Measurements from ENCODE around the gene IRAG1. TPM values are rescaled to one million over a fixed set of nuclear protein-coding genes. Genes with fewer than 3 reads are reported as not detected.

IRAG1 gene
- total RNA-seq, 1 experiment from 2014 or later = 0.21 TPM

GRCh38 chr11:10728154-10728553 lies 34.6 kb upstream of the IRAG1 start:
- ChIA-PET CTCF (interaction anchor here (0.7 to 1.4 kb wide), 4 partner anchors 82 to 322 kb away, joined by 3 to 10 read pairs (median 3); no protein-coding TSS in a partner anchor), POLR2A (interaction anchor here (0.6 kb wide), 1 partner anchor 73 kb away, joined by 5 read pairs; no protein-coding TSS in a partner anchor)
- intact Hi-C loops (cut with micrococcal nuclease; ENCODE audit: unreplicated experiment) = no loop called here
- TF ChIP-seq SIN3A (IDR thresholded peaks at IDR 0.05; ENCODE audit: borderline replicate concordance, insufficient read depth, low read depth, low read length) (no peak), POLR2AphosphoS5 (IDR thresholded peaks at IDR 0.05; ENCODE audit: low read depth, low read length) (no peak), REST (IDR thresholded peaks at IDR 0.05; ENCODE audit: insufficient read depth in 1 of 2, low read depth in 2 of 2, low read length in 1 of 2) (no peak), TCF7L2 (IDR thresholded peaks at IDR 0.05; ENCODE audit: low read depth, low read length) (no peak), CTCF (IDR thresholded peaks at IDR 0.05) (no peak; the same call in 1 of the 2 replicates)
- H3K4me3 ChIP-seq (ENCODE audit: low read depth in 2 of 2, low read length in 2 of 2) = no peak overlapping the region
- ATAC-seq (peak; percentile 59; the same call in 1 of the 2 replicates), DNase-seq (ENCODE audit: low read depth, low spot score) (no peak)
- no peaks in the 10 kb centered on the region for H3K27me3 ChIP-seq (ENCODE audit: control insufficient read depth, insufficient read depth, low read length)
- no peaks in the 10 kb centered on the region for H3K9me3 ChIP-seq (ENCODE audit: control insufficient read depth, insufficient read depth, low read depth, low read length)
- H3K36me3 ChIP-seq (ENCODE audit: control insufficient read depth, insufficient read depth, low read length) = no peaks in the 10 kb centered on the region
- H3K27ac ChIP-seq (ENCODE audit: low read length) = no peak overlapping the region
- H3K4me1 ChIP-seq (ENCODE audit: control insufficient read depth, insufficient read depth, low read length) = no peaks in the 10 kb centered on the region
- in situ Hi-C loops (cut with HindIII; ENCODE audit: low pct_unique_long_range_greater_than_20kb, low sequenced_read_pairs) = no loop called here
- BruUV-seq (replicated peaks) = no TSS peak

GRCh38 chr11:10727146-10727851 lies 33.7 kb upstream of the IRAG1 start:
- ChIA-PET CTCF (interaction anchor here (0.7 to 1.4 kb wide), 3 partner anchors 83 to 321 kb away, joined by 3 to 10 read pairs (median 3); no protein-coding TSS in a partner anchor), POLR2A (no interaction called here)
- TF ChIP-seq TCF7L2 (IDR thresholded peaks at IDR 0.05; ENCODE audit: low read depth, low read length) (no peak), POLR2AphosphoS5 (IDR thresholded peaks at IDR 0.05; ENCODE audit: low read depth, low read length) (no peak), CTCF (IDR thresholded peaks at IDR 0.05) (no peak), REST (IDR thresholded peaks at IDR 0.05; ENCODE audit: insufficient read depth in 1 of 2, low read depth in 2 of 2, low read length in 1 of 2) (no peak), SIN3A (IDR thresholded peaks at IDR 0.05; ENCODE audit: borderline replicate concordance, insufficient read depth, low read depth, low read length) (no peak)
- H3K36me3 ChIP-seq (ENCODE audit: control insufficient read depth, insufficient read depth, low read length) = no peaks in the 10 kb centered on the region
- DNase-seq (ENCODE audit: low read depth, low spot score) = no peak
- intact Hi-C loops (cut with micrococcal nuclease; ENCODE audit: unreplicated experiment) = no loop called here
- H3K9me3 ChIP-seq (ENCODE audit: control insufficient read depth, insufficient read depth, low read depth, low read length) = no peaks in the 10 kb centered on the region
- no TSS peak for BruUV-seq (replicated peaks)
- H3K27ac ChIP-seq (ENCODE audit: low read length) = no peak overlapping the region
- in situ Hi-C loops (cut with HindIII; ENCODE audit: low pct_unique_long_range_greater_than_20kb, low sequenced_read_pairs) = no loop called here
- ATAC-seq = 0 out of 2 replicates have a peak, but pooled peaks have one; percentile 7
- H3K4me1 ChIP-seq (ENCODE audit: control insufficient read depth, insufficient read depth, low read length) = no peaks in the 10 kb centered on the region
- no peak overlapping the region for H3K4me3 ChIP-seq (ENCODE audit: low read depth in 2 of 2, low read length in 2 of 2)
- no peaks in the 10 kb centered on the region for H3K27me3 ChIP-seq (ENCODE audit: control insufficient read depth, insufficient read depth, low read length)
